Stimulated activated CD4-positive, alpha-beta T cell treated with anti-CD3 and anti-CD28 coated beads, TNF-alpha, amount 100 ng/mL, for 24 hours (primary cell): ENCODE data around the gene ULK3.

Experiments
- DNase-seq, 3 experiments: peaks; one replicate each; pipeline ENCODE4 v3.0.0-alpha.2; 2020; ENCODE audit warnings: low read depth in 3 of 3

Gene ULK3

DNA sequence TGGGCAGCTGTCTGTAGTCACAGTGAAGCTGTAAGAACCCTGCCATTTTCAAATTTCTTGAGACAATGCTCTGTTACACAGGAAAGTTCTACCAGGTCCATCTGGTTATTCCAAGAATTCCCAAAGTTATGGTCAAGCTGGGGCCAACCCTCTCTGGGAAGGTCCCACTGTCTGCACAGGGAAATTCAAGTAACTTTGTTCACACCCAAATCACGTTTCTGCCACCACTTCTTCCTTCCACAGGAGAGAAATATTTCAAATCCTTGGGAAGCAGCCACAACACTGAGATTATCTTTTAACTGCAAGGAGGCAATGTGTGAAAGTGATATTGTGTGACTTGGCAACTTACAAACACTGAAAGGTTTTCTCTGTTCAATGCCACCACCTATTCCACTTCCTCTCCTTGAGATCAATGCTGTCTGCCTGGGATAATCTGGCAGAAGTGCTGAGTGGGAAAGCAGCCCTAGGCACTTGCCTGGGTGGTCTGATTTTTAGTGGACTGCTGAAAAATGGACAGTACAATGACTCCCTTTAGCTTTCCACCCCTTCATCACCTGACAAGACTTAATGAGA lies 24.6 kb upstream of the ULK3 start:
- DNase-seq: no peak

DNA sequence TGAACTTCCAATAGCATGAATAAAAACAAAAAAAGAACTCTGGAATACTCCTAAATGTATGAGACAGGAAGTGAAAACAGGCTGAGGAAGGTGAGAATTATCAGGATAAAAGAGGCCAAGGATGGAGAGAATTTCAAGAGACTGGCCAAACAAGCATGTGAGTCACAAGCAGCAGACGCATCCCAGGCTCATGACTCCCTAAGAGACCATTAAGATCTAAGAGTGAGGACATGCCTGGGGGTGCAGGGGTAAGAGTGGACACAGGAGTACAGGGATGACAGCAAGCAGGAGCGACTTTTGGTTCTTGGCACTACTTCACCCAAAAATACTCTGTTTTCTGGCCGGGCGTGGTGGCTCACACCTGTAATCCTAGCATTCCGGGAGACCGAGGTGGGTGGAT lies 23.1 kb upstream of the ULK3 start:
- DNase-seq: no peak

DNA sequence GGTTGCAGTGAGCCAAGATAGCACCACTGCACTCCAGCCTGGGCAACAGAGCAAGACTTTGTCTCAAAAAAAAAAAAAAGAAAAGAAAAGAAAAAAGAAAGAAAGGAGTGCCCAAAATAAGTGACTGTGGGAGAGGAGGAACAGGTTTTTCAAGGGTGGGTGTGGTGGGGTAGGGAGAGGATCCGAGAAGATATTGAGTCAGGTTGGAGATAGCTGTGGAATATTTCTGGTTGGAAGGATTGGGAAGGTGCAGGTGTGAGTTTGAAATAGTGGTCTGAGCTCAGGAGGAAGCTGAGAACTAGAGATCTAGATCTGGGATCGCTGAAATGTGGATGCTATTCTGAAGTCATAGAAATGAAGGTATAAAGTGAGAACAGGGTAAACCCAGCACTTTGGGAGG lies 22.4 kb upstream of the ULK3 start:
- DNase-seq: no peak

DNA sequence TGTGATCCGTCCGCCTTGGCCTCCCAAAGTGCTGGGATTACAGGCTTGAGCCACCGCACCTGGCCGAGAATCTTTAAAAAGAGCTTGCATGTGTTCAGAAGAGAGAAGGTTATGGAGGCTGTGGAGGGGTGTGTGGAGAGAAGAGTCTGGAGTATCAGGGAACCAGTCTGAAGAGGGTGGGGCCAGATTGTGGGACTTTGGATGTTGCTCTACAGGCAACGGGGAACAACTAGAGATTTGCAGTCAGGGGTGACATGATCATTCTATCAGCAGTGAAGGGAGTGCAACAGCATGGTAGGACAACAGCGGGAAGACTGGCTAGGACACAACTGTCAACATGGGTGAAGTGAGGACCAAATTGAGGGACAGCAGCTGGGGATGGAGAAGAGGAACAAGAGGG lies 21.3 kb upstream of the ULK3 start:
- DNase-seq: no peak

DNA sequence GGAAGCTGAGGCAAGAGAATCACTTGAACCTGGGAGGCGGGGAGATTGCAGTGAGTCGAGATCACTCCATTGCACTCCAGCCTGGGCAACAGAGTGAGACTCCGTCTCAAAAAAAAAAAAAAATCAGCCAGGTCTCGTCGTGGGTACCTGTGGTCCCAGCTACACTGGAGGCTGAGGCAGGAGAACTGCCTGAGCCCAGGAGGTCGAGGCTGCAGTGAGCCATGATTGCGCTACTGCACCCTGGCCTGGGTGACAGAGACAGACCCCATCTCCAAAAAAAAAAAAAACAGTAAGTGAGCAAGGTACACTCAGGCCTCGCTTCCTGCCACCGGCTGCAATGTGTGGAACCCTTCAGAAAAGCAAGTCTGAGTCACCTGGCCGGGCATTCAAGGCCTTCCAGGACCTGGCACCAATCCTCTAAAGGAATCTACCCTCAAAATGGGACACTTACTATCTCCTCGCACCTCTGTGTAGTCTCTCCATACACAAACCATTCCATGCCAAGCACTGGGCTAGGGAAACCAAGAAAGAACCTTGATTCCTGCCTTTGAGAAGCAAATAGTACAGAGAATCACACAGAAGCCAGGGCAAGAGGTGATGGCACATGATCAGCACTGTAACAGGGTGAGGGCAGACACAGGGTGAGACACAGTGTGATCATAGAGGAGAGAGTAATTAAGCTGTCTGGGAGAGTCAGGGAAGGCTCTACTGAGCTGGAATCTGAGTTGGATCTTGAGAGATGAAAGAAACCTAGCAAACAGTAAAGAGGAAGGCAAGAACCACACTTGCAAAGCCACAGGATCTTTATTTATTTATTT lies 20.5 kb upstream of the ULK3 start:
- DNase-seq: no peak

DNA sequence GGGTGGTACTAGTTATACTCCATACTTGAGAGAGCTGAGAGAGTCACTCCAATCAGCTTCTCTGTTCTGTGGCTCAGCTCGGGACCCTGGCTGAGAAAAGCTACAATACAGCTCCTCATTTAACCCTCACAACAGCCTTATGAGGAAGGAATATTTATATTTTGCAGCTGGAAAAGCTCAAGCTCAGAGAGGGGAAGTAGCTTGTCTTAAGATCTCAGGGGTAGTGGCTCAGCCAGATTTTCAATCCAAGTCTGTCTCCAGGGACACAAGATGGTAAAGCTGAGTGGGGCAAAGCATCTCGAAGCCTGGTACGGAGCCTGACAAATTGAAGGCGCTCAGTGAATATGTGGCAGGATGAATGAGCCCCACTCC lies 15.4 kb upstream of the ULK3 start:
- DNase-seq: no peak

DNA sequence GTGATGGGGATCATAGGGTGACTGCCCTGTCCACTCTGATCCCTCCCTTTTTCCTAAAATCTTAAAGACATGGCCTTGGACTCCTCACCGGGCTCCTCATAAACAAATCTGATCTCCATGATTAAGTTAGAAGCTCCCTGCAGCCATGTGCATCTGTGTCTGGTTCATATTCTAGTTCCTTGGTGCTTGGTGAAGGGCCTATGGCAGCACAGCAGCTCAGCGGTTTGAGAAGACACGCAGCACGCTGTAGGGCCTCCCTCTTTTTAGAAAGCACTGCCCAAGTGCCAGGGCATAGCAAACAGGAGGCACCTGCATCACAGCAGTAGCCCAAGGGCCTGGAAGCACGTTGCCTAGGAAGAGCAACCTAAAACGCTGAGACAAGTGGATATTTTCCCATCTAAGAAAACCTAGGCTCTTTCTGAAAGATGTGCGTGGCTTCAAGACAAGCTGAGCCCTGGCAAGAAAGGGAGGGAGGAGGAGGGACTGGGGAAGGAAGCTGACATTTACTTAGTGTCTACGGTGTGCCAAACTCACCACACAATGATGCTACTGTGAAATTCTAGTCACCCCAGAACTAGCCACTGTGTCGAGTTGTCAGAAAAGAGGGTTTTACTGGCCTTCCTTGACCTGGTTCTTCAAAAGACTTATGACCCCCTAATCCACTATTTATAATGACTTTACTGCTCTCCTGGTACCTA lies 14.9 kb upstream of the ULK3 start:
- DNase-seq: no peak

DNA sequence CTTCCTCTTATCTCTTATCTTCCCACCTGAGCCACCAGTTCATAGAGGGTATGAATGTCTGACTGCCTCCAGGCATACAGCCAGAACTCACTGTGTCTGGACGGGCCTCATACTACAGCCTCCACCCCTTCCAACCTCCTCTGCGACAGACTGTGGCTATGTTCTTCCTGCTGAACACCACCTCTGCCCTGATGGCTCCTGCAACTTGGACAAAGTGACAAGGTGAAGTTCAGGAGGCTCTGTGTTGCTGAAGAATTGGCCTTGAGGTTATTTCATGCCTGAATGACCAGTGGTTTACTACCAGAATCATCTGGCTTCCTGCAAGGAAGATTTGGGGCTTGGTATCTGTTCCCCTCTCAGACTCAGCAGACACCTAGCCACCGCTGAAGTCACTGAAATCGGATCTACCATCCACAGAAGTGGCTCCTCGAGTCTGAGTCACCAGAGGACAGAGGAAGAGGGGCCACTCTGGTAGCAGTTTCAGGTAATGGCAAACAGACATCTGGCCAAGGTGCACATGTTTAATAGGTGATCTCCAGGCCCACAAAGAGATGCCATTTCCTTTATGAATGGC lies 14.2 kb upstream of the ULK3 start:
- DNase-seq: no peak

DNA sequence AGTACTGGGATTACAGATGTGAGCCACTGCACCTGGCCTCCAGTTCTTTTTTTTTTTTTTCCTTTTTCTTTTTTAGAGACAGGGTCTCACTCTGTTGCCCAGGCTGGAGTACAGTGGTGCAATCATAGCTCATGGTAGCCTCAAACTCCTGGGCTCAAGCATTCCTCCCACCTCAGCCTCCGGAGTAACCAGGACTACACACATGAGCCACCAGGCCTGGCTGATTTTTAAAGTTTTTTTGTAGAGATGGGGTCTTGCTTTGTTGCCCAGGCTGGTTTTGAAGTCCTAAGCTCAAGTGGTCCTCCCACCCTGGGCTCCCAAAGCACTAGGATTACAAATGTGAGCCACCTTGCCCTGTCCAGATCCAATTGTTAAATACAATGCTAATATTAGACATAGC lies 13.6 kb upstream of the ULK3 start:
- no peak for DNase-seq

DNA sequence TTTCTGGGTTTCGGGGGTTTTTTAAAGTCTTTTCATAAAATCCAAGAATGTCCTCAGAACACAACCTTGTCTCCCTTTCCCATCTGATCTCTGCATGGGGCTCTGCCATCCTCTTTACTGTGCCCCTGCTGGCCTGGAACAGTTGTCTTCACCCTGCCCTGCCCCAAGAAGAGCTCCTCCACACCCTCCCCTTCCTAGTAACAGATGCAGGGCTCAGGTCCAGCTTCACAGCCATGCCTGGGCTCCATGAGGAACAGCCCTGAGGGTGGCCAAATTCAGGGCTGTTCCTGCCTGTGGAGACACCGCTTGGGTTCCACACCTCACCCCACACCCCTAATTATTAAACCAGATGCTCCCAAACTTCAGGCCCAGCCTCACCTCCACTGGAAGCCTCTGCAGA lies 12.9 kb upstream of the ULK3 start:
- DNase-seq: no peak

DNA sequence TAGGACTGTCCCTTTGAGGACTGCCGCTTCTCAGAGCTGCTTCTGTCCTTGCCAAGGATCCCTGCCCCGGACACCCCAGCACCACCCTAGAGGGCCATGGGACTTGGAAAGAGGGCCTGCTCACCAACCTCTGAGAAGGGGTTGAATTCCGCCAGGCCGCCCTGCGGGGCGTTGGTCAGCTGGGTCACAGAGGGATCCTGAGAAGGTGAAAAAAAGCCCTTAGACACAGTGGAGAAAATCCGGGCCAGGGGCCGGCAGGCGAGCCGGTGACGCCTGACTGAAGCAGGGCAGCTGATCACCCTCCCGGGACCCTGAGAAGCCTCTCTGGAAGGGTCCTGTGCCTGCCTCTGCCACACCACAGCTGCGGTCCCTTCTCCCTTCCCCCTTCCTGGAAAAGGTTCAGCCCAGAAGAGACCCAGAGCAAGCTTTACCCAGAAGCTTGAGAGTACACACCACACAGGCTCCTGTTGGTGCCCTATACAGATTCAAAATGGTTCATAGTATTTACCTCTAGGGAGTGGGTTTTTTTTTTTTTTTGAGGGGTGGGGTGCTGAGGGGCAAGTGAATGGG lies 11.6 kb upstream of the ULK3 start:
- DNase-seq: no peak

DNA sequence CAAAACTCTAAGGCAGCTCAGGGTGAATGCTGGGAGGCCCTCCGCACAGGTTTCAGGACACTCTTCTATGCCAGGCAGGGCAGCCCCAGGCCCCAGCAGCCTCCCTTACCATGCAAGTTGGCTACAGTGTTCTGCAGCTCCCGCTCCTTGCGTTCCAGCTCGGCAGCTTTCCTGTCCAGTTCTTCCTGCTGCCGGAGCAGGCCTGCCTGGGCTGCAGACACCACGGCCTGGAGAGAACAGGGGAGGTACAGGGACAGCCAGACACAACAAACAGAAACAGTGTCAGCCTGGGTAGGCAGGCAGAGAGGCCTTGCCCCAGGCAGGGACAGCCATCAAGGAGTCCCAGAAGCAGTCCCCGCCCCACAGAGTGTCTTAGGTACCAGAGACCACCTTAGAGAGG lies 9.0 kb upstream of the ULK3 start:
- no peak for DNase-seq

DNA sequence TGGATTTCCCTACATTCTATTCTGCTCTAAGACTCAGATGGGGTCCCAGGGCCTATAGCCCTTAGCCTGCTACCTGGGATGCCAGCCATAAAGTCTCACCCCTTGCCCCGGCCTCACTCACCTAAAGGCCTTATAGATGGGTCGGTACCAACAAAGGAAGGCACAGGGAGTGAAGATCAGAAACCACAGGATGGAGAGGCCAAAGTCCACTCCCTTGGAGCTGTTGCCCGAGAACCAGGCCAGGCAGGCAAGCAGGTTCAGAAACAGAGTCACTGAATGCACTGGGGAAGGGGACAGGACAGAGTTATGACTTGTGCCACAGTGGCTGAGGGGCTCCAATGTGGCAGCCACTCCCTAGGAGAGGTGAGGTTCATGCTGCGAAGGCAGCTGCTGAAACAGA lies 7.4 kb upstream of the ULK3 start:
- DNase-seq: no peak

DNA sequence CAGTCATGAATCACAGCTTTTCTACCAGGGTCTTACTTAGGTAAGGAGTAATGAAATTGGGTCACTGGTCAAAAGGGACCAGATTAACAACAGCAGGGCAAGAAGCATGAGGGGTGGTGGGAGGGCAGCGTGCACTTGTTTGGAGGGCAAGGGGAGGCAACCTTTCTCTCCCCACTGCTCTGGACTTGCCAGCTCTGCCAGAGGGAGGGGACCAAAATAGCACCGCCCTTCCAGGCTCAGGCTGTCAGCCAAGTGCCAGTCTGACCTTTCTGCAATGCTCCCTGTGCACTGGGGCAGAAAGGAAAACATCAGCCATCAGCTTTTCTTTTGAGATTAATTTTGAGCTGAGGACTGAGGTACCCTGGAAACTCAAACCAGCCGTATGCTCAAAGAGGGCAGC lies 4.5 kb upstream of the ULK3 start:
- DNase-seq: no peak

DNA sequence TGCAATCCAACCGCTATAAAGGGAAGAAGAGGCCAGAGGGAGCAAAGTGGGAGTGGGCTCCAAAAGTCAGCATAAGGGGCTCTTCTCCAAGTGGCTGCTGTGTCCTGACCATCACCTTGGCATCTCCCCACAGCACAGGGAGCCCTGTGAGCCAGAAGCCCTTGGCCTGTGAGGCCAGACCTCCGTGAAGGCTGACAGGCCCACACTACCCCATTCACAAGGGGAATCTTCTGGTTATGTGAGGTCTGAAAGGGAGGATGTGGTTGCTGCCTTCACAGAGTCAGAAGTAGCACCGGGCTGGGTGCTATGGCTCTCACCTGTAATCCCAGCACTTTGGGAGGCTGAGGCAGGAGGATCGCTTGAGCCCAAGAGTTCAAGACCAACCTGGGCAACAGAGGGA lies 2.6 kb upstream of the ULK3 start:
- no peak for DNase-seq

DNA sequence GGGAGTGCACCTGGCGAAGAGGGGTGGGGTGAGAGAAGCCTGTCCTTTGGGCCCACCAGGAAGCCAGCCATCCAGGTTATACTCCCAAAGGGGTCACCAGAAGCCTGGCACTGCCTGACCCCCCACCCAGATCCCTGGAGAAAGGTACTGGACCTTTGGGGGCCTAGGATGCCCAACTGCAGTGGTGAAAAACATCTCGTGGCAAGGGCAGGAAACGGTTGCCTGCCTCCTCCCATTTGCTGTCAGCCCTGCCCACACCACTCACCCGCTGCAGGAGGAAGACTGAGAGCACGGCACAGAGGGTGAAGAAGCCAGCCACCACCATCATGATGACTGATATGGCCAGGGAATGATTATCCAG lies 2.2 kb upstream of the ULK3 start:
- peak in 2 of 3 experiments; percentile 32 to 57 for DNase-seq

DNA sequence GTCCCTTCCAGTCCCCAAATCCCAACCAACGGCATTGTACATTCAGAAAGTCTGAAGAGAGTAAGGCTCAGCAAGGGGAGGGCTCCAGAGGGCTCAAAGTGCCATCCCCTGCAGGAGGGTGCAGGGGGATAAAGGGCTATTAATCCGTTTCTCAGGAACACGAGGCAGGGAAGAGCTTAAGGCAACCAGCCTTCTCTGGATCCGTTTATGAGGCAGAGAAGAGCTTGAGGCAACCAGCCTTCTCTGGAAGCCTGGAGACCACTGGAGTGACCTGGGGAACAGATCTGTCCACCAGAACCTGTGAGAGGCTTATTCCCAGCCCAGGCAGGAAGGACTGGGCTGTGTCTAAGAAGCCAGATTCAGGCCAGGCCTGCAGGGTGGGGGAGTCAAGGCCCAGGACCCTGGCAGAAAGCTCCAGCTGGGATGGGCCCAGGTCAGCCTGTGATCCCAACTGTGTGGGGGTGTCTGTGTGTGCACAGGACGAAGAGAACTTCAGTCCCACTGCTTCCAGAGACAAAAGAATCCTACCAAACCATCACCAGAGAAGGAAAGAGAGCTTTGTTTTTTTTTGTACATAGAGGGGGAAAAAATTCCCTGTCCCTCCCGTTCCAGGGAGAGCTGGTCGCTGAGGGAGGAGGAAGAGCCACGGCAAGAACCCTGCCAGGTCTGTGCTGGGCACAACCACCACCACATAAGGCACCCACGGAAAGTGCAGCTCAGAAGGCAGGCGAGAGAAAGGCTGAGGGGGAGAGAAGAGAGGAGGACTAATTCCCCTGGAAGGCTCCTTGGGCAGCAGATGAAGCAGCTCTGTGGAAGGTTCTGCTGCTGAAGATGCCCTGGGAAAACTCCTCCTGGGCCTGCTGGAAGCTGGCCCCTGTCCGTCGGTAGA lies 1.6 kb upstream of the ULK3 start:
- no peak for DNase-seq

DNA sequence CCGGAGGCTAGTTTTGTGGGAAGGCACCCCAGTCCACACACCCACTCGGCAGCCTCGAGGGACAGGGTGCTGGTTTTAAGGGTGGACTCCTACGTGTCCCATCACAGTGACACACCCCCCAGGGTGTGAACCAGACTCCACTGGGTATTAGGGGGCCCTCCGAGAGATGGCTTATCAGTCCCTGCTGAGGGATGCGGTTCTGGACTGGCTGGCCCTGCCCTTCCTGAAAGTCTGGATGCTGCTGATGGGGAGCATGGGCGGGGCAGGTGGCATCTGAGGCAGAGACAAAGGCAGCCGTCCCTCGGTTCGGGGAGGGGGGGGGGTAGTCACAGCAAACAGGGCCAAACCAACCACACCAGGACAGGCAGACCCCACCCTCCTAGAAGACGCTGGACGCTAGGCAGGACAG lies 939 bp upstream of the ULK3 start:
- no peak for DNase-seq

DNA sequence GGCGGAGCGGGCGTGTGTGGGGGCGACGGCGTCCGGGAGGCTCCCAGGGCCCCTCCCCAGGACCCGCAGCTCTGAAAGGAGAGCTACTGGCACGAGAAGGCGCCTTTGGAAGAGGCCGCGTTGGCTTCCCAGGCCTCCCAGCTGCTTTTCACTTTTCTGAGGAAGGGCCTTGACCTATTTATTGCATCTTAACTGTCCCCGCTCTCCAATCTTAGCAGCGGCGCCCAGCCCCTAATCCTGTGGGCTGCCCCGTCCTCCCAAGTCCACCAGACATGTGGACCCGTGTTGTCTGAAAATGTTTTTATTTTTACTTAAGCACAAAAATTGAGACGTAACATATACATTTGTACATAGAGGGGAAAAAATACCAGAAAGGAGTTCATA lies 481 bp upstream of the ULK3 start:
- DNase-seq: no peak

DNA sequence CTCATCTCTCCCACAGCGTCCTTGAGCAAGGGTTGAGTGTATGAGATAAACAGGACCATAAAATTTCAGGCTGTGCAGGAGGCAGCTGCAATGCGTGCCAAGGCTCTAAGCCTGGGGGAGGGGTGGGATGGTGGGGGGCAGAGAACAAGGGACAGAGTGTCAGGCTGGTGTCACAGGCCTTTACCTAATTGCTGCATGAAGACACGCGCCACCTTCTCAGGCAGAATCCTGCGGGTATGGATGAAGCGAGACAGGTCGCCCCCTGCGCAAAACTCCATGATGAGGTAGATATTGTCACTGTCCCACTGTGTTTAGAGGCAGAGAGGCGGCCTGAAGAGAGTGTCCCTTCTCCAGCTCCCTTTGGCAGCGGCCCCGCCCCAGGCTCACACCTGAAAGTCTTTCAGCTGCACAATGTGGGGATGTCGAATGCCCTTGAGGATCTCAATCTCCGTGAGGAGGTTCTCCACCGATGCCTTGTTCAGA lies 1.0 kb downstream of the ULK3 start:
- no peak for DNase-seq
